ENCODE measurements around the gene GDF10. TPM values are rescaled to one million over a fixed set of nuclear protein-coding genes. Genes with fewer than 3 reads are reported as not detected.

Gene GDF10
- total and polyA plus RNA-seq, 2 donors (not counting 1 experiment from before 2014, with no cell fraction given): not detected

DNA sequence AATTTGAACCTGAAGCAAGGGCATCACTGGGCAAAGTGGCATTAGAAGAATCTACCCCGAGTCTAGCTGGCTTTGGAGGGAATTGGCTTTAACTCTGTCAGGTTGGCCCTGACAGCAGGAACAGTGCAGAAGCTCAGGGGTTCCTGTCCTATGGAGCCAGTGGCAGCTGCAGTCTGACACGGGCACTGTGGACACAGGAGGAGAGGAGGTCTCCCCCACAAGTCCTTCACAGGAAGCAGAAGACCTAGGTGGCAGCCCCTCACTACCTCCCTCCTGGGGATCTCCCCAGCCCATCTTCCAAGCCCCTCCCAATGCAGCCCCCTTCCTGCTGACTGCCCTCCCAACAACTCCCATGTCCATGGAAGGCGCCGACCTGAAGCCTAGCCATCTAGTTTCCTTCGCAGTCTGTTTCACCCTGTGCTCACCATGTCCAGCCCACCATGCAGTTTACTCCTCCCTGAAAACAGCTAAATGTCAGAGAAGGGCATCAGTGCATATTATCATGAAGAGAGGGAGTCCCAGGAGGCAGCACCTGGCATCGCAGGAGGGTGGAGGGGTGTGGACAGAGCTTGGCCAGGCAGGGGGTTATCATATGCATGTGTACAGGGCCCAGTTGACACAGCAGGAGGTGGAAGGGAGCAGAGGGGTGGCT is 17.9 kb upstream of the GDF10 start:
- Mint-ChIP-seq H3K4me3 (no peak overlapping the region), H3K27me3 (peaks cover 3% of the 10 kb centered on the region), H3K27ac (no peak overlapping the region), H3K9me3 (ENCODE audit: insufficient read depth) (no peaks in the 10 kb centered on the region), H3K4me1 (peaks cover 24% of the 10 kb centered on the region)
- no peak overlapping the region for H3K4me2 ChIP-seq (replicated peaks; ENCODE audit: low read depth, low read length, poor library complexity, severe bottlenecking)
- peaks cover 7 to 15% of the 10 kb centered on the region in 2 donors for H3K4me1 ChIP-seq (ENCODE audit: control insufficient read depth in 2 of 2, insufficient read depth in 2 of 2, low read length in 2 of 2)
- H3K36me3 ChIP-seq (replicated peaks in 1 of 2; ENCODE audit: control extremely low read depth in 1 of 2, control insufficient read depth in 1 of 2, extremely low read depth in 1 of 2, insufficient read depth in 2 of 2, low read length in 1 of 2): no peaks in the 10 kb centered on the region
- ATAC-seq (ENCODE audit: low read depth) (no peak), DNase-seq (no peak)
- no peak overlapping the region for H3K9ac ChIP-seq (ENCODE audit: low read length)
- no peaks in the 10 kb centered on the region for H3K9me3 ChIP-seq (ENCODE audit: control extremely low read depth in 1 of 3, control insufficient read depth in 2 of 3, insufficient read depth in 1 of 3, low read length in 2 of 3)
- POLR2A ChIA-PET: no interaction called here
- CTCF ChIA-PET: no interaction called here
- WGBS (ENCODE audit: insufficient coverage): 53% methylated on average over 2 of the region's 6 CpGs
- no peak overlapping the region for H2AFZ ChIP-seq (ENCODE audit: insufficient read depth, low read depth, low read length, poor library complexity, severe bottlenecking)
- H3K79me2 ChIP-seq (ENCODE audit: control insufficient read depth, insufficient read depth, low read length): no peaks in the 10 kb centered on the region
- intact Hi-C loops (cut with micrococcal nuclease): no loop called here
- TF ChIP-seq, protein P1, sequence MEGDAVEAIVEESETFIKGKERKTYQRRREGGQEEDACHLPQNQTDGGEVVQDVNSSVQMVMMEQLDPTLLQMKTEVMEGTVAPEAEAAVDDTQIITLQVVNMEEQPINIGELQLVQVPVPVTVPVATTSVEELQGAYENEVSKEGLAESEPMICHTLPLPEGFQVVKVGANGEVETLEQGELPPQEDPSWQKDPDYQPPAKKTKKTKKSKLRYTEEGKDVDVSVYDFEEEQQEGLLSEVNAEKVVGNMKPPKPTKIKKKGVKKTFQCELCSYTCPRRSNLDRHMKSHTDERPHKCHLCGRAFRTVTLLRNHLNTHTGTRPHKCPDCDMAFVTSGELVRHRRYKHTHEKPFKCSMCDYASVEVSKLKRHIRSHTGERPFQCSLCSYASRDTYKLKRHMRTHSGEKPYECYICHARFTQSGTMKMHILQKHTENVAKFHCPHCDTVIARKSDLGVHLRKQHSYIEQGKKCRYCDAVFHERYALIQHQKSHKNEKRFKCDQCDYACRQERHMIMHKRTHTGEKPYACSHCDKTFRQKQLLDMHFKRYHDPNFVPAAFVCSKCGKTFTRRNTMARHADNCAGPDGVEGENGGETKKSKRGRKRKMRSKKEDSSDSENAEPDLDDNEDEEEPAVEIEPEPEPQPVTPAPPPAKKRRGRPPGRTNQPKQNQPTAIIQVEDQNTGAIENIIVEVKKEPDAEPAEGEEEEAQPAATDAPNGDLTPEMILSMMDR (IDR thresholded peaks at IDR 0.05): no peak
- no peak for TF ChIP-seq EZH2 (IDR thresholded peaks at IDR 0.05; ENCODE audit: borderline replicate concordance, insufficient read depth, low read depth, low read length, poor library complexity, severe bottlenecking)
- no peak overlapping the region for H3K4me3 ChIP-seq (ENCODE audit: control extremely low read depth in 1 of 5, extremely low read depth in 1 of 5, insufficient read depth in 1 of 5, low read depth in 2 of 5, low read length in 4 of 5)
- H3K27me3 ChIP-seq (replicated peaks in 1 of 4; ENCODE audit: control extremely low read depth in 1 of 4, control insufficient read depth in 3 of 4, insufficient read depth in 4 of 4, low read length in 3 of 4): no peaks in the 10 kb centered on the region
- H3K27ac ChIP-seq (ENCODE audit: low read length in 2 of 2): no peak overlapping the region
- no peaks in the 10 kb centered on the region for H4K20me1 ChIP-seq (ENCODE audit: control insufficient read depth, insufficient read depth, low read length, poor library complexity, severe bottlenecking)

DNA sequence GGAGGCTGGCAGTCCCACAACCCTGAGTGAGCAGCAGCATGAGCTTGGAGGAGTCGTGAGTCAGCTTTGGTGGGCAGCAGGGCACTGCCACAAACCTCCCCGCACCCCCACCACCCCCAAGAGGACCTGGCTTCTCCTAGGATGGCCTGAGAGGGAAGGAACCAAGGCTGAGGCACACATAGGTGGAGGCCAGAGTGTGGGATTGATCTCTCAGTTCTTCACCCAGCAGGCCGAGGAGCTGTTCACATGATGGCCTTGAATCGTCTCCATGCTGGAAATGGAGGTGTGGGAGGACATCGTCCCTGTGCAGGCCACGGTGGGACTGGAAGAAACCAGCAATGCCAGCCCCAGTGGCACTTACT is 17.4 kb upstream of the GDF10 start:
- H3K4me3 Mint-ChIP-seq: no peak overlapping the region
- Histone ChIP-seq H3K79me2 (ENCODE audit: control insufficient read depth, insufficient read depth, low read length) (no peaks in the 10 kb centered on the region), H3K9ac (ENCODE audit: low read length) (no peak overlapping the region), H3K4me3 (ENCODE audit: control extremely low read depth in 1 of 5, extremely low read depth in 1 of 5, insufficient read depth in 1 of 5, low read depth in 2 of 5, low read length in 4 of 5) (no peak overlapping the region), H3K27ac (ENCODE audit: low read length in 2 of 2) (no peak overlapping the region), H4K20me1 (ENCODE audit: control insufficient read depth, insufficient read depth, low read length, poor library complexity, severe bottlenecking) (no peaks in the 10 kb centered on the region), H3K36me3 (replicated peaks in 1 of 2; ENCODE audit: control extremely low read depth in 1 of 2, control insufficient read depth in 1 of 2, extremely low read depth in 1 of 2, insufficient read depth in 2 of 2, low read length in 1 of 2) (no peaks in the 10 kb centered on the region), H3K27me3 (replicated peaks in 1 of 4; ENCODE audit: control extremely low read depth in 1 of 4, control insufficient read depth in 3 of 4, insufficient read depth in 4 of 4, low read length in 3 of 4) (no peaks in the 10 kb centered on the region), H3K4me1 (ENCODE audit: control insufficient read depth in 2 of 2, insufficient read depth in 2 of 2, low read length in 2 of 2) (peaks cover 7 to 15% of the 10 kb centered on the region in 2 donors), H3K9me3 (ENCODE audit: control extremely low read depth in 1 of 3, control insufficient read depth in 2 of 3, insufficient read depth in 1 of 3, low read length in 2 of 3) (no peaks in the 10 kb centered on the region), H3K4me2 (replicated peaks; ENCODE audit: low read depth, low read length, poor library complexity, severe bottlenecking) (no peak overlapping the region), H2AFZ (ENCODE audit: insufficient read depth, low read depth, low read length, poor library complexity, severe bottlenecking) (no peak overlapping the region)
- ChIA-PET CTCF (interaction anchor here (1.1 to 1.3 kb wide), 2 partner anchors 29 to 258 kb away, joined by 3 read pairs; no protein-coding TSS in a partner anchor), POLR2A (no interaction called here)
- 93% methylated on average over 4 of the region's 6 CpGs for WGBS (ENCODE audit: insufficient coverage)
- no peak overlapping the region for H3K27ac Mint-ChIP-seq
- ATAC-seq (ENCODE audit: low read depth) (no peak), DNase-seq (no peak)
- peaks cover 3% of the 10 kb centered on the region for H3K27me3 Mint-ChIP-seq
- no peaks in the 10 kb centered on the region for H3K9me3 Mint-ChIP-seq (ENCODE audit: insufficient read depth)
- peaks cover 24% of the 10 kb centered on the region for H3K4me1 Mint-ChIP-seq
- TF ChIP-seq, protein P1 (IDR thresholded peaks at IDR 0.05): no peak
- intact Hi-C loops (cut with micrococcal nuclease): no loop called here
